ENCODE data around the gene UNC13A. TPM values are rescaled to one million over a fixed set of nuclear protein-coding genes. Genes with fewer than 3 reads are reported as not detected.

The UNC13A gene
- total RNA-seq, 1 experiment from 2014 or later: 41.1 TPM

- TF ChIP-seq SMAD4 (CRISPR knock-in tag; IDR thresholded peaks at IDR 0.05): 0 out of 2 replicates have a peak, but pooled peaks have one; percentile 63
- no peak for TF ChIP-seq ZNF671 (CRISPR knock-in tag; IDR thresholded peaks at IDR 0.05)
- TF ChIP-seq CREM (CRISPR knock-in tag; IDR thresholded peaks at IDR 0.05): peak; percentile 83; the same call in 1 of the 2 replicates
- no peak for TF ChIP-seq ZNF423 (CRISPR knock-in tag; IDR thresholded peaks at IDR 0.05)
- TF ChIP-seq CTCF (IDR thresholded peaks at IDR 0.05): peak; percentile 50; the same call in 1 of the 2 replicates
- TF ChIP-seq NFE2L1 (CRISPR knock-in tag; IDR thresholded peaks at IDR 0.05): peak; percentile 97
- TF ChIP-seq ERG (CRISPR knock-in tag; IDR thresholded peaks at IDR 0.05): 0 out of 2 replicates have a peak, but pooled peaks have one; percentile 49
- TF ChIP-seq SP1 (CRISPR knock-in tag; conservative IDR thresholded peaks at IDR 0.05): peak; percentile 97
- TF ChIP-seq ZNF263 (CRISPR knock-in tag; IDR thresholded peaks at IDR 0.05; ENCODE audit: low read depth): 0 out of 2 replicates have a peak, but pooled peaks have one; percentile 57
- TF ChIP-seq GTF2I (CRISPR knock-in tag; conservative IDR thresholded peaks at IDR 0.05): no peak
- peak; percentile 98 for TF ChIP-seq RELA (CRISPR knock-in tag; IDR thresholded peaks at IDR 0.05; ENCODE audit: borderline replicate concordance)
- TF ChIP-seq MLX (CRISPR knock-in tag; IDR thresholded peaks at IDR 0.05): peak; percentile 94
- TF ChIP-seq PREB (CRISPR knock-in tag; IDR thresholded peaks at IDR 0.05; ENCODE audit: borderline replicate concordance): peak; percentile 23; the same call in 1 of the 2 replicates
- TF ChIP-seq NFYB (CRISPR knock-in tag; conservative IDR thresholded peaks at IDR 0.05; ENCODE audit: low read depth): peak; percentile 27; the same call in 1 of the 2 replicates
- no peak for TF ChIP-seq ZNF512 (CRISPR knock-in tag; IDR thresholded peaks at IDR 0.05; ENCODE audit: borderline replicate concordance)
- TF ChIP-seq ATF1 (CRISPR knock-in tag; IDR thresholded peaks at IDR 0.05): peak; percentile 95
- TF ChIP-seq GRHL2 (CRISPR knock-in tag; IDR thresholded peaks at IDR 0.05; ENCODE audit: insufficient replicate concordance, severe bottlenecking): no peak
- peak; percentile 91 for TF ChIP-seq GABPB1 (CRISPR knock-in tag; IDR thresholded peaks at IDR 0.05)
Observed at GRCh38 chr19:17605761-17606589, 82.2 kb downstream of the UNC13A start (continued).

- DNase-seq (ENCODE audit: low spot score): no peak
- Mint-ChIP-seq H3K27ac (no peak overlapping the region), H3K36me3 (peaks cover 9% of the 10 kb centered on the region), H3K4me3 (no peak overlapping the region; the same call in 1 of the 2 replicates), H3K9me3 (no peaks in the 10 kb centered on the region), H3K4me1 (peaks cover 24% of the 10 kb centered on the region), H3K27me3 (ENCODE audit: low read depth) (peaks cover 20% of the 10 kb centered on the region)
- ChIA-PET CTCF (interaction anchor here (0.7 to 4.6 kb wide), 44 partner anchors 10 to 362 kb away, joined by 3 to 71 read pairs (median 8); partner anchors contain the start of genes CCDC124, PGLS, SLC27A1 and TMEM221), POLR2A (interaction anchor here (0.6 to 2.0 kb wide), 6 partner anchors 25 to 304 kb away, joined by 3 to 15 read pairs (median 5); partner anchors contain the start of gene PGLS)
- TF ChIP-seq MXD4 (CRISPR knock-in tag; IDR thresholded peaks at IDR 0.05; ENCODE audit: borderline replicate concordance) (no peak), ZNF416 (CRISPR knock-in tag; IDR thresholded peaks at IDR 0.05) (no peak), GTF2I (CRISPR knock-in tag; conservative IDR thresholded peaks at IDR 0.05) (peak; percentile 80; the same call in 1 of the 2 replicates), ZNF121 (CRISPR knock-in tag; IDR thresholded peaks at IDR 0.05) (peak; percentile 69)
- no peak for ATAC-seq
Observed at GRCh38 chr19:17605117-17605516, 83.0 kb downstream of the UNC13A start.

Measured in WTC11 (cell line).